Mammary epithelial cell (primary cell): ENCODE results near the gene OOSP4B.

Experiments used
- EZH2 ChIP-seq: IDR thresholded peaks from 2 replicates; pipeline ENCODE4 v1.6.1; 2012; ENCODE audit warnings: low read length, inconsistent platforms, borderline replicate concordance
- TF ChIP-seq, protein P1 (sequence below), 2 donors: IDR thresholded peaks in 1 of 2; conservative IDR thresholded peaks in 1 of 2; 2 replicates each; pipeline ENCODE4 v1.5.1; 2011 to 2012; ENCODE audit warnings: inconsistent platforms in 2 of 2, low read length in 2 of 2, mild to moderate bottlenecking in 2 of 2, control low read depth in 1 of 2, low read depth in 1 of 2; ENCODE audit not compliant: insufficient read depth in 1 of 2; ENCODE audit errors: extremely low read depth in 1 of 2

DNA sequence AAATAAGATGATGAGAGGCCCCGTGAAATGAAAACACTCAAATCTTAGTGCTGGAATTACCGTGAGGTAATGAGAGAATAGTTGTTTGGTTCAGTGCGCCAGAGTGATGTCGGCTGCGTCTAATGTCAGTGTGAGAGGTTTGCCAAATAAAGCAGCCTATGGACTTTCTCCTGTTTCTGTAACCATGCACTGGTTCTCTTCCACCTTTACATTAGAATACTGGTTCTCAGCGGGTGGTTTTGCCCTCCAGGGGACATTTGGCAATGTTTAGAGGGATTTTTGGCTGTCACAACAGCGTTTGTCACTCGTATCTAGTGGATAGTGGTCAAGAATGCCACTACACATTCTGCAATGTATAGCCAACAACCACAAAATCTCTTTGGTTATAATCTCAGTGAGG is 1.1 kb downstream of the OOSP4B start:
- no peak for TF ChIP-seq EZH2
- TF ChIP-seq, protein P1, sequence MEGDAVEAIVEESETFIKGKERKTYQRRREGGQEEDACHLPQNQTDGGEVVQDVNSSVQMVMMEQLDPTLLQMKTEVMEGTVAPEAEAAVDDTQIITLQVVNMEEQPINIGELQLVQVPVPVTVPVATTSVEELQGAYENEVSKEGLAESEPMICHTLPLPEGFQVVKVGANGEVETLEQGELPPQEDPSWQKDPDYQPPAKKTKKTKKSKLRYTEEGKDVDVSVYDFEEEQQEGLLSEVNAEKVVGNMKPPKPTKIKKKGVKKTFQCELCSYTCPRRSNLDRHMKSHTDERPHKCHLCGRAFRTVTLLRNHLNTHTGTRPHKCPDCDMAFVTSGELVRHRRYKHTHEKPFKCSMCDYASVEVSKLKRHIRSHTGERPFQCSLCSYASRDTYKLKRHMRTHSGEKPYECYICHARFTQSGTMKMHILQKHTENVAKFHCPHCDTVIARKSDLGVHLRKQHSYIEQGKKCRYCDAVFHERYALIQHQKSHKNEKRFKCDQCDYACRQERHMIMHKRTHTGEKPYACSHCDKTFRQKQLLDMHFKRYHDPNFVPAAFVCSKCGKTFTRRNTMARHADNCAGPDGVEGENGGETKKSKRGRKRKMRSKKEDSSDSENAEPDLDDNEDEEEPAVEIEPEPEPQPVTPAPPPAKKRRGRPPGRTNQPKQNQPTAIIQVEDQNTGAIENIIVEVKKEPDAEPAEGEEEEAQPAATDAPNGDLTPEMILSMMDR (conservative IDR thresholded peaks at IDR 0.05 in 1 of 2, IDR thresholded peaks at IDR 0.05 in 1 of 2; ENCODE audit: extremely low read depth in 1 of 2, insufficient read depth in 1 of 2, low read depth in 1 of 2, low read length in 2 of 2): no peak
